22Rv1 (cell line): Measurements from ENCODE around the gene FEN1.

Source experiments
- ZFX ChIP-seq: fragments of 450-650 bp; IDR thresholded peaks from 2 replicates; pipeline ENCODE4 v1.6.1; 2017; ENCODE audit warnings: antibody characterized with exemption, borderline replicate concordance
- TF ChIP-seq, protein P1 (sequence below): fragments of 450-650 bp; IDR thresholded peaks from 2 replicates; pipeline ENCODE4 v1.5.1; 2017; ENCODE audit warnings: mild to moderate bottlenecking

DNA sequence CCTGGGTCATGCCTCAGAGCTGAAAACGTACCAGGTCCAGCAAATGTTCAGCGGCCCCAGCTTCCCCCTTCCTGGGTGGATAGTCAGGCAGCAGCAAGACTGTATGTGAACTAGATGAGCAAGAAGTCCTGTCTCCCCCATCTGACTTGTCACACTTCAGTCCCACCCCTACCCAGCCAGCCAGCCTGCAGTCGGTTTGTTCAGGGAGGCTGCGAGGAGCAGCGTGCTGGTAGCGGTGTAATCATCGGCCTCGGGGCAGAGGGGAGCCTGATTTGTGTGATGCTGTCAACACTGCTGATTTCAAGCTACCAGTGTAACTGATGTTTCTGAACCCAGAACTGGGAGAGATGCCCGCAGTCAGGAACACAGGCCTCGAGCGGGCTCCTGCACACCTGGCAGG is 9.9 kb upstream of the FEN1 start:
- TF ChIP-seq, protein P1, sequence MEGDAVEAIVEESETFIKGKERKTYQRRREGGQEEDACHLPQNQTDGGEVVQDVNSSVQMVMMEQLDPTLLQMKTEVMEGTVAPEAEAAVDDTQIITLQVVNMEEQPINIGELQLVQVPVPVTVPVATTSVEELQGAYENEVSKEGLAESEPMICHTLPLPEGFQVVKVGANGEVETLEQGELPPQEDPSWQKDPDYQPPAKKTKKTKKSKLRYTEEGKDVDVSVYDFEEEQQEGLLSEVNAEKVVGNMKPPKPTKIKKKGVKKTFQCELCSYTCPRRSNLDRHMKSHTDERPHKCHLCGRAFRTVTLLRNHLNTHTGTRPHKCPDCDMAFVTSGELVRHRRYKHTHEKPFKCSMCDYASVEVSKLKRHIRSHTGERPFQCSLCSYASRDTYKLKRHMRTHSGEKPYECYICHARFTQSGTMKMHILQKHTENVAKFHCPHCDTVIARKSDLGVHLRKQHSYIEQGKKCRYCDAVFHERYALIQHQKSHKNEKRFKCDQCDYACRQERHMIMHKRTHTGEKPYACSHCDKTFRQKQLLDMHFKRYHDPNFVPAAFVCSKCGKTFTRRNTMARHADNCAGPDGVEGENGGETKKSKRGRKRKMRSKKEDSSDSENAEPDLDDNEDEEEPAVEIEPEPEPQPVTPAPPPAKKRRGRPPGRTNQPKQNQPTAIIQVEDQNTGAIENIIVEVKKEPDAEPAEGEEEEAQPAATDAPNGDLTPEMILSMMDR = no peak
- no peak for TF ChIP-seq ZFX
